ENCODE results near the gene KIF19.

Gene KIF19

DNA sequence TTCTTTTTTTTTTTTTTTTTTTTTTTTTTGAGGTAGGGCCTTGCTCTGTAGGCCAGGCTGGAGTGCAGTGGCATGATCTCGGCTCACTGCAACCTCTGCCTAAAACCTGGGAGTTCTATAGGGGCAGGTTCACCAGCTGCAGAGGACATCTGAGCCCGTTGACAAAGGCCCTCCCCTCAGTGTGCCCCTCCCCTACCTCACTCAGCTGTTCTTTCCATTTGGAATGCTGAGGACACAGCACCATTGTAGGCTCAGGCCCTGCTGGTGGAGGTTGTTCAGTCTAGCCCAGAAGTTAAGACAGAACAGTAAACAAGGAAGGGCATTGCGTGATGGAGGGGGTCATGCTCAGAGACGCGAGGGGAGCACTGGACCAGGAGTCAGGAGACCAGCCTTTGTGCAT is 21.8 kb upstream of the KIF19 start:
- DNase-seq (ENCODE audit: low spot score) = no peak

DNA sequence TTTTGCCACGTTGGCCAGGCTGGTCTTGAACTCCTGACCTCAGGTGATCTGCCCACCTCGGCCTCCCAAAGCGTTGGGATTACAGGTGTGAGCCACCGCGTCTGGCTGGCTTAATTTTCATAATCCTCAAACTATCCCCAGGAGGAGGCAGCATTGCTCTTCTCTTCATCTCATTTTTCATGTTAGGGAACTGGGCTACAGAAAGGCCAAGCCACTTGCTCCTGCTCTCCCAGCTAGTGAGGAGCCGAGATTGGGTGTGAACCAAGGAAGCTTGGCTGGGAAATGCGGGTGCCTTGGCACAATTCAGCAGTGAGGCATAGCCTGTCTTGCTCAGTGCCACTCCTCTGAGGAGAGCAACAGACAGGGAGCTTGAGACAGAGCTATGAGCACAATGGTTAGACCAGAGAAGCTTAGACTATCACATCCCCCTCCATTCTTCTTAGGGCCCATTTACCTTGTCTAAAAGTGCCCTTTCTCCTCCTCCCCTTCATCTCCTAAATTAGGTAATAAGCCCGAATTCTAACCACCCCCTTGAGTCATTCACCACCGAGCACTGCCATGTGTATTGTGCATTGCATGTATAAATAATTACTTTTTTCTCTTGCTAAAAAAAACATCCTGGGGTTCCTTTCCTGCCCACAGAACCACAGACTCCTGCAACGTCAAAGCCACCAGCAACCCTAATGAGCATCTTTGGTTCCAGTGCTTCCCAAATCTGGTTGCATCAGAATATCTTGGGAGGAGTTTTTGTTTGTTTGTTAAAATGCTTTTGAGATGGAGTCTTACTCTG is 20.0 kb upstream of the KIF19 start:
- DNase-seq (ENCODE audit: low spot score) = no peak

GRCh38 chr17:74307984-74308773 is 17.8 kb upstream of the KIF19 start:
- no peak for DNase-seq (ENCODE audit: low spot score)

GRCh38 chr17:74309902-74310301 is 16.1 kb upstream of the KIF19 start:
- DNase-seq (ENCODE audit: low spot score) = no peak

GRCh38 chr17:74314877-74315276 is 11.1 kb upstream of the KIF19 start:
- no peak for DNase-seq (ENCODE audit: low spot score)

DNA sequence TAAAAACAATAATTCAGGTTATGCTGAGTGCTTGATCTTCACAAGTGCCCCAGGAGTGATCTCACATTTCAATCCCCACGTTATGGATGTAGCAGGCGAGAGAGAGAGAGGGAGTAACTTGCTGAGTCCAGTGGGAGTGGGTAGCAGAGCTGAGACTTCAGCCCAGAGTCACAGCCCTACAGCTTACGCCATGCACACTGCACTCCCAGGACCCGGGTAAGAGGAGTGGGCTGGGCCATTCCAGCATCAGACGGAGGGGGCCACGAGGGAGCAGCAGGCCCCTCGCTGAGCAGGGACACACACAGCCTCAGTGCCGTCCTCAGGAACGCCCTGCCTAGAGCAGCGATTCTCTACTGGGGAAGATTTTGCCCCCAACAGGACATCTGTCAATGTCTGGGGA is 9.8 kb upstream of the KIF19 start:
- DNase-seq (ENCODE audit: low spot score) = no peak

GRCh38 chr17:74317071-74317470 is 9.0 kb upstream of the KIF19 start:
- DNase-seq (ENCODE audit: low spot score) = no peak

- DNase-seq (ENCODE audit: low spot score) = no peak
These were observed 7.6 kb upstream of the KIF19 start for GRCh38 chr17:74318391-74318790.

- no peak for DNase-seq (ENCODE audit: low spot score)
These were observed 1.5 kb upstream of the KIF19 start for GRCh38 chr17:74324521-74324920.

DNA sequence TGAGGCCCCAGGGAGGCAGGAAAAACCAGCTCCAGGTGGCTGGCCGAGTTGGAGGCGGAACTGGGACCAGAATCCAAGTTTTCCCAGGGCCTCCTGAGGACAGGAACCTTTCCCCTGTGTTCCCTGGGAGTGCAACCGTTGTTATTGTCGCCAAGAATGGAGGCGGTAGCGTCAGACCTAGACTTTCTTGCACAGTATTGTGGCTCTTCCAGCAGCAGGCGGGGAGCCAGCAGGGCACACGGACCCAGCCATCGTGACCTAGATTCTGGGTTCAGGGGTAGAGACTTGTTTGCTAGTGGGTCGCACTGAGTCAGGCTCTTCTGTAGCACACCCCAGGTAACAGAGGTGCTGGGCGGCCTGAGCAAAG is 667 bp upstream of the KIF19 start:
- no peak for DNase-seq (ENCODE audit: low spot score)

DNA sequence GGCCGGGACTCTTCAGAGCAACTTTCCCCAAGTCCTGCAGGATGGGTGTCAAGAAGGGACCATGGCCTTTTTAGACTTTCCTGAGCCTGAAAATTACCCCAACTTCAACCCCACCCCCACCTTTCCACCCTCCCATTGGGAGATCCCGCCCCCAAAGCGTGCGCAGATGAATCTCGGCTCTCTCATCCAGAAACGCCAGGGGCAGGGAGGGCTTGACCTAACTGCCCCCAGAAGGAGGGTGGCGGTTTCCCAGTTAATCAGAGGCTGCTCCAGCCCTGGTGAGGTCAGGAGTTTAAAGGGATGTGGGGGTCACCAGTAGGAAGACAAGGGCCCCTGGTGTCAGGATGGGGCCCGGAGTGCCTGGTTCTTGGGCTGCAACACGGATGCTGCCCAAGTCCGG is 480 bp downstream of the KIF19 start:
- no peak for DNase-seq (ENCODE audit: low spot score)

- DNase-seq (ENCODE audit: low spot score) = no peak
These were observed 2.5 kb downstream of the KIF19 start for GRCh38 chr17:74328487-74328886.

GRCh38 chr17:74329378-74329777 is 3.4 kb downstream of the KIF19 start:
- no peak for DNase-seq (ENCODE audit: low spot score)

DNA sequence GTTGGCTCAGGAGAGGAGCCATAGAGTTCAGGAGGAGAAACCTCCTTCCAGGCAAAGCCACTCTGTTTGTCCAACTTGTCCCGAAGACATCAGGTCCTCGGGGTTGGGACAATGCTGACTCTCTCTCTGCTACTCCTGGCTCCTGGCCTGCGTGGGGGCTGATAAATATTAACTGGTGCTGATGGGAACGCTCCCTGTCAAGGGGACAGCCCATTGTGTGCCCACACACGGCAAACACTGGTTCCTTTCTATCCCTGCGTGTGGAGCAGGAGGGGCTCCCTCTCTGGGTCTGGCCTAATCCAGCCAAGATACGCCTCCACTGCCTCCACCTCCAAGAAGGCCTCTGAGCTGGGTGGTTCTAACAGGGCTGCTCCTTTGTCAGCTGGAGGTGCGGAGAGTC is 4.4 kb downstream of the KIF19 start:
- no peak for DNase-seq (ENCODE audit: low spot score)

GRCh38 chr17:74332017-74332650 is 6.1 kb downstream of the KIF19 start:
- no peak for DNase-seq (ENCODE audit: low spot score)

DNA sequence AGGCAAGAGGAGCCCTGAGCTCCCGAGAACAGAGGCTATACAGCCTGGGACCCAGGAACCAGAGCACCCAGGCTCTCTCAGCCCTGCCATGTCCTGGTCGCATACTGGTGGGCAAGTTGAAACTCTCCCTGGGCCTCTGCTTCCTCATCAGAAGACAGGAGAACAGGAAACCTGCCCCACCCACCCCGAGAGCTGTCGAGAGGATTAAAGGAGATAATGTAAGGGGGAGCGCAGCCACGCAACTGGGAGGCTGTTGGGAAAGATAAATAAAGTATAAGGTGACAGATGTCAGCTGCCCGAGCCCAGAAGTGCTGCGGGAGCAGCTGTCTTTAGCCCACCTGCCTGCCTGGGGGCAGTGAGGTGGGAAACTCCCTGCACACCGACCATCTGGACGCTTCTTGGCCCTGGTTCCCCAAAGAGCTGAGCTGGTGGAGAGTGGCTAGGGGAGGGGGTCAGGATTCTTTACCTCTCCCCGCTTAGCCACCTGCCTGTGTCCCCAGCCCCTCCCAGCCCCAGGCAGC is 6.8 kb downstream of the KIF19 start:
- DNase-seq (ENCODE audit: low spot score) = no peak

DNA sequence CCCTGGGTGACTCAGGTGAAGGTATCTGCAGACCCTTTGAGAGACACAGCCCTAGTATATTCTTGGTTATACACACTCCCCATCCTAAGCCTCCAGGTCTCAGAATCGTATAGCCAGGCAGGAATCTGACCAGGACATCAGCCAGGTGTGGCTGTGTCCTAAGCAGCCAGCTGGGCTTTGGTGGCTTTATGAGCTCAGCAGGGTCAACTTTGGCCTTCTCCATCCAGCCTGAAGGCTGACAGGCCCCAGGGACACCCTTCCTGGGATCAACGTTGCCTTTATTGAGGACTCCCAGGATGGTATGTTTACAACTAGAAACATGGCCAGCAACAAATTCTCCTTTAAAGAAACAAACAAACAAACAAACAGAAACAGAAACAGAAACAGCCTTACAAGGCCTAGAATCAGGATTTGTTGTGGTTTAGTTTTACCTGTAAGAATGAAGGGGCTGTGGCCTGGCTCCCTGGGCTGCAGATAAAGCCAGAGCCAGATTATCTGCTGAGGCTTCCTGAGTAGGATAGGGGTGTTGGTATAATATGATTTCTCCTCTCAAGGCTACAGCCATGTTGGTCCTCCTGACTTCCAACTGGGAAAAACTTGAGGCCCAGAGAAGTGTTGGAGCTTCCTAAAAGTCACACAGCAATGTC is 8.5 kb downstream of the KIF19 start:
- DNase-seq (ENCODE audit: low spot score) = no peak

DNA sequence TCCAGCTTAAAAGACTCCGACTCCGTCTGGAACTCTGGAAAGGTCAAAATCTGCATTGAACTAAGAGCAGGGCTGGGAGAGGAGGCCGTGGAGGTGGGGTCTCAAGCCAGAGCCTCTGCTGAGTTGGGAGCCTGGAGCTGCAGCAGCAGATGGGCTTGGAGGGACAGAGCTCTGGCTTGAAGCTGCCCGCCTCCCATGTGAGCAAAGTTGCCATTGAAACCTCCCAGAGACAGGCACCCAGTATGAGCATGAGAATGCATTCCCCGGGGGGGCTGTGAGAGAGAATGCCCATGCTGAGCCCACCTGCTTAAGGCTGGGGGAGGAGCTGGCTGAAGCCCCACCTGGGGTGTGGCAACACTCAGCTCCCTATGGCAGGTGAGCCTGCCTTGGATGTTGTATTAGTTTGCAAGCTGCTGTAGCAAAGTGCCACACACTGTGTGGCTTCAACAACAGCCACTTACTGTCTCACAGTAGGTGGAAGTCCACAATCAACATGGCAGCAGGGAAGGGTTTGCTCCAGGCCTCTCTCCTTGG is 9.6 kb downstream of the KIF19 start:
- DNase-seq (ENCODE audit: low spot score) = no peak

DNA sequence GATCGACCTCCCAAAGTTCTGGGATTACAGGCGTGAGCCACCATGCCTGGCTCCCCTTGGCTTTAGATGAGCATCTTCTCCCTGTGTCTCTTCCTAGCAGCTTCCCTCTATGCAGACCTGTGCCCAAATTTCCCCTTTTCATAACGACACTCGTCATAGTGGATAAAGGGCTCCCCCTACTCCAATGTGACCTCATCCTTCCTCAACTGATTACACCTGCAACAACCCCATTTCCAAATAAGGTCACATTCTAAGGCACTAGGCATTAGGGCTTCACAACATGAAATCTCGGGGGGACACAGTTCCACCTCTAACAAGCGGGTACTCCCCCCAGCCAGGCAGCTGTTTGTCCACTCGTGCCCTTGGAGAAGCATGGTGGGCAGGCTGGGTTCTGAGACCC is 10.3 kb downstream of the KIF19 start:
- DNase-seq (ENCODE audit: low spot score) = no peak

DNA sequence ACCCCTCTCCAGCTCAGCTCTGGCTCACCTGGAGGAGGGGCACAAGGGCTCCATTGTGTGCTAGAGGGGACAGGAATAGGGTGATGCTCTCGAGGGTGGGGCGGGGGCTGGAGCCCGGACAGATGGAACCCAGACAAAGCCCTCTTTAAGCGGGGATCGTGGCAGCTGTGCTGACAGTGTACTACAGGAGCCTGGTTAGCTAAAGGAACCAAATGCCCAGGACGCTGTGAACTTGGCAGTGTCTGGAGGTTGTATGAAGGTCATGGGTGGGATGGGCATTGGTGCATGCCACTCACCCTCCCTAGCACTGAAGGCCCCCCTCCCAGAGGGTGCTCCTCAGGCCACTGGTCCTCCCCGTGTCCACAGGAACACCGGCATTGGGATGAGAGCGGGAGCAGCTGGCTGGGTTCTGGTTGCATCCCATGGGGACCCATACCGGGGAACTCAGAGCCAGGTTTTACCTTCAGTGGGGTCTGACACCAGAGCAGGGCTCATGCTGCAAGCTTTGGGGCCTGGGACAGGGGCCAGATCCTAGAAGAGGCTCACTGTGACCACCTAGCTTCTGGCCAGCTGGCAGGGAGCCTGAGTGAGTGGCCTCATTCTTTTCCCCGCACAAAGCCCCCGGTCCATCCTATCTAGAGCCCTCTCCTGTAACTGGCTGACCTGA is 11.9 kb downstream of the KIF19 start:
- DNase-seq (ENCODE audit: low spot score) = no peak

- DNase-seq (ENCODE audit: low spot score) = no peak
These were observed 13.6 kb downstream of the KIF19 start for GRCh38 chr17:74339537-74340195.

All from hepatic stellate cell (primary cell).